AG10803 (cell line): ENCODE measurements around the gene KRTAP5-2.

Experiments
- DNase-seq: peaks from one replicate; pipeline ENCODE4 v3.0.0; 2010; ENCODE audit warnings: low read depth
- H3K4me3 ChIP-seq: 2 replicates; pipeline ENCODE4 v1.5.1; 2011; ENCODE audit warnings: mild to moderate bottlenecking, low read length, control low read depth
- TF ChIP-seq, protein P1 (sequence below): conservative IDR thresholded peaks from 2 replicates; pipeline ENCODE4 v1.5.1; 2011; ENCODE audit warnings: mild to moderate bottlenecking, low read length, control low read depth, inconsistent platforms

The KRTAP5-2 gene

GRCh38 chr11:1563149-1563638, 34.9 kb downstream of the KRTAP5-2 start:
- TF ChIP-seq, protein P1, sequence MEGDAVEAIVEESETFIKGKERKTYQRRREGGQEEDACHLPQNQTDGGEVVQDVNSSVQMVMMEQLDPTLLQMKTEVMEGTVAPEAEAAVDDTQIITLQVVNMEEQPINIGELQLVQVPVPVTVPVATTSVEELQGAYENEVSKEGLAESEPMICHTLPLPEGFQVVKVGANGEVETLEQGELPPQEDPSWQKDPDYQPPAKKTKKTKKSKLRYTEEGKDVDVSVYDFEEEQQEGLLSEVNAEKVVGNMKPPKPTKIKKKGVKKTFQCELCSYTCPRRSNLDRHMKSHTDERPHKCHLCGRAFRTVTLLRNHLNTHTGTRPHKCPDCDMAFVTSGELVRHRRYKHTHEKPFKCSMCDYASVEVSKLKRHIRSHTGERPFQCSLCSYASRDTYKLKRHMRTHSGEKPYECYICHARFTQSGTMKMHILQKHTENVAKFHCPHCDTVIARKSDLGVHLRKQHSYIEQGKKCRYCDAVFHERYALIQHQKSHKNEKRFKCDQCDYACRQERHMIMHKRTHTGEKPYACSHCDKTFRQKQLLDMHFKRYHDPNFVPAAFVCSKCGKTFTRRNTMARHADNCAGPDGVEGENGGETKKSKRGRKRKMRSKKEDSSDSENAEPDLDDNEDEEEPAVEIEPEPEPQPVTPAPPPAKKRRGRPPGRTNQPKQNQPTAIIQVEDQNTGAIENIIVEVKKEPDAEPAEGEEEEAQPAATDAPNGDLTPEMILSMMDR, result no peak
- no peak for DNase-seq
- no peak overlapping the region for H3K4me3 ChIP-seq

DNA sequence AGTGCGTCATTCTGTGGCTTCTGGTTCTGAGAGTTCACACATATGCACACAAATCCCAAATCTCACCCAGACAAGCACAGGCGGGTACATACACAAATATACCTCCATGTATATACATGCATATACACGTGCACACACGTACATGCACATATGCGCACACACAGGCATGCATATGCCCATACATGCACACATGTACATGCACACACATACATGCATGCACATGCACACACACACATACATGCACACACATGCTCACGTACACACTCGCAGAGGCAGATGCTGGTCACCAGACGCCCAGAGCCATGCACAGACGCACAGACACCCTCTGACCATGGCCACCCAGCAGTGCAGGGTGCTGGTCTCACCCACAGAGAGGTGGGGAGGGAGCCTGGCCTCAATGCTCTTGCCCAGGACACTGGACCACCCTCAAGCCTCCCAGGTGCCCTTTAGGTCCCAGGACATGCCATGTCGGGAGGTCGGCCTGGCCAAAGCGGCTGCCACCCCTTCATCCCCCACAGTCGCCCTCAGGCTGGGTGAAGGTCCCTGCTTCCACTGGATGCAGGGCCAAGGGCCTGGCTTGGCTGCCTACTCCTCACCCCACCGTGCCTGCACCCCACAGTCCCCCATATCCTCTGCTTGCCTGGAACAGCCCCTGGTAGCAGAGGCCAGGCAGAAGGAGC, 35.5 kb downstream of the KRTAP5-2 start:
- DNase-seq, result no peak
- no peak overlapping the region for H3K4me3 ChIP-seq

DNA sequence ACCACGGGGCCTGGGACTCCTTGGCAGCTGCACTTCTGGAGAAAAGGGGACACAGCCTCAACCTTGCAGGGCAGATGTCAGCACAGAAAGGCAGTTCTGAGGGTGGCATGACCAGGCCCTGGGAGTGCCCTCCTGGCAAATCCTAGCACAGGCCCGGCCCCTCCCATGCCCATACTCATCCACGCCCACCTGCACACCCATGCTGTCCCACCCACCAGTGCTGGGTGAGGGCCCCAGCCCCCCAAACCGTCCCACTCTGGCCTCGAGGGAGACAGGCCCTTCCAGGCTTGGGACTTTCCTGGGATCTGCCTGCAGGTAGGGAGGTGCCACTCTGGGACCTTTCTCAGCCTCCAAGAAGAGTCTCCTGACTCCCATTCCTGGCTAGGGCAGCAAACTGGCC, 36.1 kb downstream of the KRTAP5-2 start:
- H3K4me3 ChIP-seq, result no peak overlapping the region
- DNase-seq, result no peak
- TF ChIP-seq, protein P1, result no peak

More for the DNA sequence above, 35.5 kb downstream of the KRTAP5-2 start:
- TF ChIP-seq, protein P1, result no peak

GRCh38 chr11:1561266-1561665, 36.8 kb downstream of the KRTAP5-2 start:
- DNase-seq, result no peak
- no peak overlapping the region for H3K4me3 ChIP-seq
- TF ChIP-seq, protein P1, result no peak

DNA sequence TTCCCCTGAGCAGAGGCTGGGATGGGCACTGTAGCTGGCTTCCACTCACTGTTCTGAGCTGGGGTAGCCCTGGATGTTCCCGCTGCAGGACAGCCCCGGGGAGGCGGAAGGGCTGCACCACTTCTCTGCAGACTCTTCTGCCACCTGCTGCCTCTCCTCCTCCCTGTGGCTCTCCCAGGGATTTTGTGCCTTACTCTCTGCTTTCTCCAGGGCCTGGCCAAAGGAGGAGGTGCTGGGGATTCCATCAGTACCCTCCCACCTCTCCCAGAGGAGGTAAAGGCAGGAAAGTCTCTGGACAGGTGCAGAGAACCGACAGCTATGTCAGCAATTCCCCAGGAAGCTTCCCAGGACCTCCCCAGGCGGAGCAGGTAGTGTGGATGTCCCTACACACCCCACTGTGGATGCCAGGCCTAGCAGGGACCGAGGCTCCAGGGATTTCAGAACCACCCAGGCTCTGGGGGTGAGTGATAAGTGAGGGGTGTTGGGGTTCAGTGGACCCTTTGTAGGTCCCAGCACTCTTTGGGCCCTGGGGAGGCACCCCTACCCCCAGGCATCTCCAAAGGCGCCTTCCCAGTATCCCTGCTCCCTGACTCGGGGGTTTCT, 37.3 kb downstream of the KRTAP5-2 start:
- DNase-seq, result no peak
- H3K4me3 ChIP-seq, result no peak overlapping the region
- TF ChIP-seq, protein P1, result no peak

DNA sequence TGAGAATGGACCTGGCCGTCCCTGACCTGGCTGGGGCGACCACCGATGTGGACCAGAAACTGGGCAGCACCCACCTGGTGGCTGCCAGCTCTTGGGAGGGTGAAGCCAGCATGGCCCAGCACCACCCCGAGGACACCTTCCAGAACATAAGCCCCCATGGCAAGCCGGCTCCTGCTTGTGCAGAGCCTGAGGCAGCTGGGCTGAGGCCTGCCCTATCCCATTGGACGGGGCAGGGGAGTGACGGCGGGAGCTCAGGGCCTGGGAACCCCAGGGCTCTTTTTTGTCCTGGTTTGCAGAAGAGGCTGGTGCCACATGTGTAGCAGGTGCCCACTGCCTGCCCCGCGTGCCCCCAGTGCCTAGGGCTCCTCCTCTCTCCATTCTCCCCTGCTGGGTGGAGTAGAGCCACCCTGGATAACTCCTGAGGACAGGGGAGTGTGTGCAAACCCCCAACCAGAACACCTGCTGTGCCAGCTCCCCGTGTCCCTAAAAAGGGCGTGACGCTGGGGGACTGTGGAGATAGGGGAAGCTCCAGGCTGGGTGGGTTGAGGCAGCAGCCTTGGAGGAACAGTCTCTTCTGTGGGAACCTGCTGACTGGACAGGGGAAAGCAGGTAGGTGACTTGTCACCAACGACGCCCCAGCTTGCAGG, 38.0 kb downstream of the KRTAP5-2 start:
- TF ChIP-seq, protein P1, result no peak
- no peak for DNase-seq
- H3K4me3 ChIP-seq, result no peak overlapping the region
